H54 (cell line): ENCODE data around the gene PAX8.
"Not testable (repeated sequence)": the region's sequence is repeated elsewhere in the genome, so short reads cannot be mapped to it uniquely, and the experiment has no call there.

Experiments used
- DNase-seq: peaks from one replicate; pipeline ENCODE4 v3.0.0; 2011; ENCODE audit warnings: low spot score, mixed read lengths; ENCODE audit not compliant: insufficient read length
- FAIRE-seq: peaks from 3 replicates; lab custom pipeline; 2011; peaks lifted over from hg19 to GRCh38; lab: Jason Lieb, UNC
- POLR2A ChIP-seq: IDR thresholded peaks from 2 replicates; pipeline ENCODE4 v1.6.1; 2011; ENCODE audit warnings: low read depth, mild to moderate bottlenecking, low read length

Gene PAX8

DNA sequence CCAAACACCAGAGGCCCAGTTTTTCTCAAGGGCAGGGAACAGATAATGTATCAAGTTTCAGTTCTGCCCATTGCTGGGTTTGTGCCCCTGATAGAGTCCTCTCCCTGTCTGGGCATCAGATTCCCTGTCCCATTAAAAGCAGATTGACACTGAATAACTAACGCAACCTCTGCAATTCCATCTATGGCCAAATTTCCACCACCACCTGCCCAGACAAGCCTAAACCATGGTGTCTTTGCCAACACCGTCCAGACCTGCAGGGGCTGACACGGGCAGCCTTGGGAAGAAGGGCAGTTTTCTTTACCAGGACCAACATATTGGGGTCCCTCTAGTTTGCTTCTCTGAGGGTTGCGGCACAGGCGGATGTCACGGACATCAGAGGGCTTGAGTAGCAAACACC is 26.4 kb upstream of the PAX8 start:
- DNase-seq (no peak), FAIRE-seq (no peak)
- TF ChIP-seq POLR2A = no peak

DNA sequence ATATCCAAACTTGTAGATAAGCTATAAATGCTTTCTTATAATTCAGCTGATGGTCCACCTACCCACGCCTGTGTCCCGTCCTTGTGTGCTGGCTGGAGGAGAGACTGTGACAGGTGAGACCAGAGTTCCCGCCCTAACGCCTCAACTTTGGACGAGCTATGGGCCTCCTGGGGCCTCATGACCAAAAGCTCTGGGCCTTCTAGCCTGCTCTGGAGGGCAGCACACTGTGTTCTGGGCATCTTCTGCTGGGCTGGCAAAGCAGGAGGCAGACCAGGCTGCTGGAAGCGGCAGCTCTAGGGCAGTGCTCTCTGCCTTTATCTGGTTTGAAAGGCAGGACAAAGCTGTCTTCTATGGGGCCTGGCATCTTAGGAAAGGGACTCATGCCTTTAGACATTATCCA is 26.0 kb upstream of the PAX8 start:
- no peak for FAIRE-seq
- TF ChIP-seq POLR2A = no peak
- no peak for DNase-seq

DNA sequence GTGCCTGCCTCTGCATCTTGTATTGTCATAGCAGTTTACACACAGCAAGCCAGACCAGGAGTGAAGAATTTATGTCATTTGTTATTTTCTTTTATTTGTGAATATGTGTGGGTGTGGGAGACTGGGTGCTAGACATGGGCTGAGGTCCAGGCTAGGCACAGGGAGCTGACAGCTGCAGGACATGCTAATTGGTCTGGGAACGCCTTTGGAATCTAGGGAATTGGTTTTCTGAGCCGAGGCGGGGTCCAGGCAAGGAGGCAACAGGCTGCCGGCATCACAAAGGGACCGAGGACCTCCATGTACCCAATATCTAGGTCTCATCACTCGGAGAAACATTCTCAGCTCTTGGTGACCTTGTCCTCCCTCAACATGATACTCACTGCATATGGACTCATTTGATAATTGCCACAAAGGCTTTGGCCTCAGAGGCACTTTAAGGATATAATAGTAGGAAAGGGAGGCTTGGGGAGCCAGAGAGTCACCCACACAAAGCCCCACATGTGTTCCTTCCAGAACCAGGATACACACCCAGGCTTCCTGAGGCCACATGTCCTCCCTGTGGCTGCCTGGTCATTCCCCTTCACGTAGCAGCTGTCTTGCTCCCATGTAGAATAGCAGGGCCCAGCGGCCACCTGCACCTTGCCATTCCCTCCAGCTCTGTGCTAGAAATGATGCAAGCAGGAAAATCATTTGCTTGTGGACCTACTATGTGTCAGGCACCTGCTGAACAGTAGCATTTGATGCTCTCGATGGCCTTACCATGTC is 23.7 kb upstream of the PAX8 start:
- not testable (repeated sequence) for FAIRE-seq, DNase-seq

DNA sequence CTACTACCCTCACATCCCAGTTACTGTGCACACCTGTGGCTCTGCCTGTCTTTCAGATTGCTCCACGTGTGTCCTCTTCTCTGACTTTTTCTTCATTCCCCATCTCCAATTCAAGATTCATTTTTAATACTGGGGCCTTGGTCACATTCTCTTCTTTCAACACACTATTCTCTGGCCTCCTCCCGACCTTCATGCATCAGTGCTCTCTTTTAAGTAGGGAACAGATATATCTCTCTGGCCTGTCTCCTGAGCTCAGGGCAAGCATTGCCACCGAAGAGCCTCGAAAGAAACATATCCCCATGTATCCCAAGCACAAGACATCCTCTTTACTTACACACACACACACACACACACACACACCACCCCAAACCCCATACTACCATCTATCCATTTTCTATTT is 21.6 kb upstream of the PAX8 start:
- FAIRE-seq (no peak), DNase-seq (no peak)
- no peak for TF ChIP-seq POLR2A

DNA sequence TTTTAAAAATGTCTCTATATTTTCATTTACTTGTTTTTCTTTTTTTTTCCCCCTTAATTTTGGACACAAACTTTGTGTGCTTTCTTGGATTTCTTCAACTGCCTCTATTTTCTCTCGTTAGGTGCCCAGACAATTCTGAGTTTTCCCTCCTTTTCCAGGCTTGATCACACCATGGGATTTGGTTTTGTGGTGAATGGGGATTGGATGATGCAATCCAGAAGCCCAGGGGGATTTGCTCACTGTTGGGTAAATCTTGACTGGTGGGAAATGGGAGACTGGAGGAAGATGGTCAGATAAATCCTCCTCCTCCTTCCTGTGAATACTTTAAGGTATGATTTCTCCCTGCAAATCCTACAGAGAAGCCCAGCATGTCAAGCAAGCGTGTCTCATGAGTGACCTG is 19.5 kb upstream of the PAX8 start:
- FAIRE-seq = no peak
- no peak for DNase-seq
- TF ChIP-seq POLR2A = no peak

DNA sequence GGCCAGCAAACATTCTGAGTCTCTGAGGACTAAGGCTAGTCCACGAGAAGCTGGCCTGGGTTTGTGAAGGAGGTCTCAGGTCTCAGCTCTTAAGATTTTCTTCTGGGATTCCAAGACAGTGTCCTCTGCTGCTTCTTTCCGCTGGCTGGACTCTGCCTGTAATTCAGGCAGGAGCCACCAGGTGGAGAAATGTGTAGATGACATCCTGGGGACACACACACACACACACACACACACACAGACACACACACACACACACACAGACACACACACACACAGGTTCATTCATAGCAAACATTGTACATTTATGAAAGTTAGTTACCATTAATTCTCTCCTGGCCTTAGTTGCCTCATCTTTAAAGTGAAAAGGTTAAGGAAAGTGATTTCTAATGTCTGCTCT is 18.9 kb upstream of the PAX8 start:
- FAIRE-seq = not testable (repeated sequence)

DNA sequence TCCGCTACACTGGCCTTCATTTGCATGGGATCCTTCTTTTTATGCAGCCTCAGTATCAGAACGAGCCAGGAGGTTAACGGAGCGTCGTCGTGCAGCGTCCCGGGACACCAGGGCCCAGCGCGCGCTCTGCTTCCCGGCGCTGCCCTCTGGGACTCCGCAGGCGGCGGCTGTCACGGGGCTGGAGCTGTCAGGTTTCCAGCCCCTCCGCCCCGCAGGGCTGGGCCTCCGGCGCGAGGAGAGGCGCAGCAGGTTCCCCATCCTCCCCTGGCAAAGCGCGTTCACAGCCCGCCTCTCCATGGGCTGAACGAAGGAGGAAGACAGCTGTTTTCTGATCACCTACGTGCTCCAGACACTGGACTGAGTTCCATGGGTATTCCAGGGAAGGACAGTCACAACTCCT is 12.5 kb upstream of the PAX8 start:
- TF ChIP-seq POLR2A = no peak
- DNase-seq (no peak), FAIRE-seq (no peak)

More for the DNA sequence above, 18.9 kb upstream of the PAX8 start:
- DNase-seq = not testable (repeated sequence)

DNA sequence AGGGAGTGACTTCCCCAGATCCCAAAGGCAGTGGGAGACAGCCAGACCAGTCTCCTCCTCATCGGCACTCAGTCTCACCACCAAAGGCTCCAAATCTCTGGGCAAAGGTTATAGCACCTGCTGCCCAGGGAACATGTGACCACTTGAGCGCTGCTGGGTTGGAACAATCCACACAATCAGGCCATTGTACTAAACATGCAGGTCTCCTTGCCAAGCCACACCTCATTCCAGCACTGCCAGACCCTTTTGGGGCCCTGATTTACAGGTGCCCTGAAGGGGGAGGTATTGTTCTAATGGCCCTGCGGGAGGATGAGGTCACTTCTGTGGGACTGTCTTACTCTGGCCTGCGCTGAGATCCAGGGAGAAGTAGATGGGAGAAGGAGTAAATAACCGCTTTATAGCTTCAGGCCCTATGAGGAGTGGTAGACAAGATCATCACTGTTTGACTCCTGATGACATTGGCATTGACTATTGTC is 10.0 kb upstream of the PAX8 start:
- not testable (repeated sequence) for DNase-seq

DNA sequence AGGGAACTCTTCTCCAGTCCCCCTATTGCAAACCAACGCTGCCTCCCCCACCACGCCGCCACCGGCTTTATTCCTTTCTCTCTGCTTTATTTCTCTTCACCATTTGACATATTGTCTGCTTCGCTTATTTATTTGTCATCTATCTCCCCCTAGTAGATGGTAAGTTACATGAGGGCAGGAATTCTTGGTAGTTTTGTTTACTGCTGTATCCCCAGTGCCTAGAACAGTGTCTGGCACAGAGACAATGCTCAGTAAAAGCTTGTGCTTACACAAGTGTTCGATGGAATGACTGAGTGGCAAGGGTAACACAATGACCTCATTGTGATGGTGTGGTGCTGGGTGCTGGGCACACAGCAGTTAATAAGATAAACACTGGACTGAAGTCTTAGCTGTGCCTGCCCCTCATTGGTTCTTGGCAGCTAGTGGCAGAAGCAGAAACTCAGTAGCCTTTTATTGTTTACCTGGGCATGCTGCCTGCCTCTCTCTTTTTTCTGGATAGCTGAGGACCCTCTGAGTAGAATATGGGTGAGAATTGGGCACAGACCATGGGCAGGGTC is 9.5 kb upstream of the PAX8 start:
- DNase-seq, FAIRE-seq: not testable (repeated sequence)

More for the DNA sequence above, 10.0 kb upstream of the PAX8 start:
- not testable (repeated sequence) for FAIRE-seq

DNA sequence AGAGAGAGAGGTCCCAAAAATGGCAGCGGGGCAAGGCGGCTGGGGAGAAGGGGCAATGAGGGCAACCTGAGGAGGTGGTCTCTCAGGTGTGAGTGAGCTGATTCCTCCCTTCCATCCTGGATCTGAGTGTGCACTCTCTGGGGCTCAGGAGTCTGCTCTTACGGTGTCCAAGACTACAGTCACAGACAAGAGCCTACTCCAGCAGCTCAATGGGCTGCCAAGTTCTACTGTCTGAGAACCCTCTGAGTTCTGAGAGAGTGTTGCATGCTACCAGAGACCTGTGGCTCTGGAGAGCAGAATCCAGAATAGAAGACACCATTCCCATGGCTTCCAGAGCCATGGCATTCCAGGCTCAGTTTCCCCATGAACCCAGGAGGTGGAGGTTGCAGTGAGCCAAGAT is 7.1 kb upstream of the PAX8 start:
- FAIRE-seq = no peak
- DNase-seq = no peak
- no peak for TF ChIP-seq POLR2A

DNA sequence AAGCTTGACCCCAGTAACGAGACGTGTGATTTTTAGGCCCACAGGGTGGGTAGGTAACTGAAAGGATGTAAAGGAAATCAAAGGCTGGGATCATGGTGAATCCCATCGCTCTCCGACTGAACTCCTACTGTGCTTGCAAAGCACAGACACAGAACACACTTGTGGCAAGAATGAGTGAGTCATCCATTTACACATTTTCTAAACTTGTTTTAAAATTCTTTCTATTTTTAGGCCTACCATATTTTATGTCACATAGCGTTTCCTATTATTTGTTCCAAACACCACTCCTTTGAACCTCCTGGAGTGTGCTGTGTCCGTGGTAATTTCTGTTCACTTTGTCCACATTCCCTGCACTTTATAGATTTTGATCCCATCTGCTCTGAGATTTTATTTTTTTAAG is 6.3 kb upstream of the PAX8 start:
- FAIRE-seq = not testable (repeated sequence)

DNA sequence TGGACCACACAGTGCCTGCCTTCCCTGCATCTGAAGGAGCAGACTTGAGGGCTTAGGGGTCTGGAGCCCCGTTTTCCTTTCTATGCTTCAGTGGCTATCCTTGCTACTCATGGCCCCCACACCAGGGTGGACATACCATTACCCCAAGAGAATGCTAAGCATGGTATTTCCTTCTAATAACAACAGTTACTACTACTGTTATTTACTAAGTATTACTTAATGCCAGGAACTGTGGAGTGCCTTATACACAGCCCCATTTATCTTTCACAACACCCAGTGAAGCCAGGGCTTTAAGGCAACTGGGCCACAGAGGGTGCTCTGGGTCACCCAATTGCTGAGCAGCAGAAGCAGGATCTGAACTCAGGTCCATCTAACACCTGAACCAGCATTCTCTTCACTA is 5.8 kb upstream of the PAX8 start:
- FAIRE-seq = no peak
- no peak for DNase-seq

More for the DNA sequence above, 6.3 kb upstream of the PAX8 start:
- not testable (repeated sequence) for DNase-seq

DNA sequence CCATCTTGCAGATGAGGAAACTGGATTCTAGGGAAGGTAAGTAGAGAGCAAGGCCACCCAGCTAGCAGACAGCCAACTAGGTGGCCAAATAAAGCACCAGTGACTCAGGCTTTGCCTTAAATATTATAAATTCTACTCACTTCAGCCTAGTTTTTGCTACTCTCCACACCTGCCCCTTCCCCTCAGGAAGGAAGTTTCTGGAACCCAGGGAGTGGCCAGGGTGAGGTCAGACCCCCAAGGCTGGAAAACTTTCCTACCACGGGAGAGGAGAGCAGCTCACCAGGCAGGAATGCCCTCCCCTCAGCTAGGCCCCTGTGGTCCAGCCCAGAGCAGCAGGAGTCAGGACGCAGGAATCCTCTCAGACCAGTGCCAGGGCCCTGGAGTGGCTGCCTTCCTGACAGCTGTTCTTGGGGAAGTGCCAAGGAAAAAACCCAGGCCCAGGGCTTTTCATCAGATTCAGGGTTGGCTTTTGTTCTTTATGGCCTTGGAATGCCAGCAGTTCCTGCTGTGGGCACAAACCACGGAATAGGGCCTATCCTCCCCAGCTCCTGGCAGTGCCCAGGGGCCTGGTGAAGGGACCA is 5.1 kb upstream of the PAX8 start:
- DNase-seq (peak; percentile 80), FAIRE-seq (peak; percentile 65)
- no peak for TF ChIP-seq POLR2A

More for the DNA sequence above, 5.8 kb upstream of the PAX8 start:
- no peak for TF ChIP-seq POLR2A

DNA sequence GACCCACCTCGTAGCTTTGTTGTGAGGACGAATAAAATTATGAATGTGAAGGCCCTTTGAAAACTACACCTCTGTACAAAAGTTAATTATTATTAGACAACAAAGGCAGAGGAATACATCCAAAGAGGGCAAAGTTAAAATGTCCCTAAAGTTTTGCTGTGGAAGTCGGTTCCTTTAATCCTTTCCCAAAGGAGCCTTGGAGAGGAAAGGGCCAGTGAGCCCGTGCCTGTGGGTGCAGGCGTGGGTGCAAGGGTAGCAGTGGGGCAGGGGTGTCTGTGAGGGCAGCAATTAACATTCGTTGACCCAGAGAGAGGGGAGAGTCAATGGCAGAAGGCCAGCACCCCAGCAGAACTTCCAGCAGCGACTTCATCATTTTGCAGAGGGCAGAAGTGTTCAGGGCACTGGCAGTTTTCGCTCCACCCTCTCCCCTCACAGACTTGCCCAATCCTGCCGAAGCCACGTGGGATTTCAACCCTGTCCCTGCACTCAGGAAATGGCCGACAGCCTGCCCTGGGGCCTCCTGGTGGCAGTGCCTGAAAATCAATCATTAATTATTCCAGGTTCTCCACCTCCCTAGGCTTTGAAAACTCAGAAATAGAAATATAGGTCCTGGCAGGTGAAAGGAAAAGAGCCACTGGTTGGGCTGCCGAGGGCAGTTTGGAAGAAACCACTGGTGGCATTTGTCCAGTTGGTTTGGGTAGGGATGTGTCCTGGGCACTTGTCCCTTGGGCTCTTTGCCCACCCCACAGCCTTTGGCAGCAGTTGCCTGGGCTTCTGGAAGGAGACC is 4.2 kb upstream of the PAX8 start:
- TF ChIP-seq POLR2A = no peak
- FAIRE-seq (no peak), DNase-seq (peak; percentile 62)
